MM.1S (cell line): ENCODE data around the gene MMD.

Experiments used
- DNase-seq: peaks from one replicate; pipeline ENCODE4 v3.0.0-alpha.2; 2015
- H2AFZ ChIP-seq: fragments of 300-600 bp; sonication (generic); 2 replicates; pipeline ENCODE4 v1.6.0; 2016; ENCODE audit warnings: antibody characterized with exemption, low read length
- H3F3A ChIP-seq: fragments of 300-600 bp; sonication (generic); 2 replicates; pipeline ENCODE4 v1.6.1; 2016; ENCODE audit warnings: mild to moderate bottlenecking, antibody characterized with exemption, low read length, moderate library complexity, mixed read lengths; ENCODE audit not compliant: insufficient read depth
- H3K27ac ChIP-seq: fragments of 300-600 bp; sonication (generic); 2 replicates; pipeline ENCODE4 v1.5.1; 2016; ENCODE audit warnings: mild to moderate bottlenecking, low read length
- H3K27me3 ChIP-seq: fragments of 300-600 bp; sonication (generic); replicated peaks from 2 replicates; pipeline ENCODE4 v1.6.0; 2016; ENCODE audit warnings: low read length; ENCODE audit not compliant: insufficient read depth
- H3K36me3 ChIP-seq: fragments of 300-600 bp; sonication (generic); replicated peaks from 2 replicates; pipeline ENCODE4 v1.6.1; 2016; ENCODE audit warnings: mild to moderate bottlenecking, low read length, mixed read lengths; ENCODE audit not compliant: insufficient read depth
- H3K4me1 ChIP-seq: fragments of 300-600 bp; sonication (generic); 2 replicates; pipeline ENCODE4 v1.6.1; 2016; ENCODE audit warnings: low read length, mixed read lengths
- H3K4me2 ChIP-seq: fragments of 300-600 bp; sonication (generic); 2 replicates; pipeline ENCODE4 v1.6.0; 2016; ENCODE audit warnings: low read depth, low read length
- H3K4me3 ChIP-seq: fragments of 300-600 bp; sonication (generic); 2 replicates; pipeline ENCODE4 v1.5.1; 2016; ENCODE audit warnings: low read length, mixed read lengths
- H3K79me2 ChIP-seq: fragments of 300-600 bp; sonication (generic); 2 replicates; pipeline ENCODE4 v1.6.1; 2016; ENCODE audit warnings: mixed run types, low read length, mixed read lengths
- H3K9ac ChIP-seq: fragments of 300-600 bp; sonication (generic); 2 replicates; pipeline ENCODE4 v1.6.1; 2016; ENCODE audit warnings: low read length, mixed read lengths
- H3K9me2 ChIP-seq: fragments of 300-600 bp; sonication (generic); replicated peaks from 2 replicates; pipeline ENCODE4 v1.6.1; 2016; ENCODE audit warnings: mild to moderate bottlenecking, low read length, mixed read lengths; ENCODE audit not compliant: insufficient read depth
- H3K9me3 ChIP-seq: fragments of 300-600 bp; sonication (generic); replicated peaks from 2 replicates; pipeline ENCODE4 v1.6.1; 2016; ENCODE audit warnings: mild to moderate bottlenecking, low read length, mixed read lengths; ENCODE audit not compliant: insufficient read depth
- H4K20me1 ChIP-seq: fragments of 300-600 bp; sonication (generic); 2 replicates; pipeline ENCODE4 v1.6.1; 2016; ENCODE audit warnings: mild to moderate bottlenecking, low read length, moderate library complexity, mixed read lengths; ENCODE audit not compliant: insufficient read depth
- CTCF ChIP-seq: fragments of 300-600 bp; sonication (generic); IDR thresholded peaks from 2 replicates; pipeline ENCODE4 v1.5.1; 2016; ENCODE audit warnings: antibody characterized with exemption, low read length, mixed read lengths
- EZH2 ChIP-seq: fragments of 300-600 bp; sonication (generic); optimal IDR thresholded peaks from 2 replicates; pipeline ENCODE3; 2017; ENCODE audit warnings: low read depth, mild to moderate bottlenecking, antibody characterized with exemption, low read length, mixed read lengths
- EZH2phosphoT487 ChIP-seq: fragments of 300-600 bp; sonication (generic); IDR thresholded peaks from 2 replicates; pipeline ENCODE4 v1.6.1; 2018; ENCODE audit warnings: antibody characterized with exemption, low read length

The MMD gene

GRCh38 chr17:55346658-55347057 is 75.0 kb downstream of the MMD start:
- Histone ChIP-seq H3K4me2 (no peak overlapping the region), H4K20me1 (no peaks in the 10 kb centered on the region), H3K9me3 (no peaks in the 10 kb centered on the region), H3K9me2 (no peaks in the 10 kb centered on the region), H3K27ac (no peak overlapping the region), H3K4me1 (no peaks in the 10 kb centered on the region), H3K79me2 (no peaks in the 10 kb centered on the region), H3K4me3 (no peak overlapping the region), H3K27me3 (no peaks in the 10 kb centered on the region), H3F3A (no peaks in the 10 kb centered on the region), H3K36me3 (no peaks in the 10 kb centered on the region), H2AFZ (no peak overlapping the region), H3K9ac (no peak overlapping the region)
- TF ChIP-seq EZH2 (no peak), EZH2phosphoT487 (no peak), CTCF (no peak)
- DNase-seq: no peak

- H3K4me2 ChIP-seq: no peak overlapping the region
- no peaks in the 10 kb centered on the region for H3K27me3 ChIP-seq
- H3K27ac ChIP-seq: no peak overlapping the region
- H3F3A ChIP-seq: no peaks in the 10 kb centered on the region
- no peak overlapping the region for H3K4me3 ChIP-seq
- H3K9me2 ChIP-seq: no peaks in the 10 kb centered on the region
- no peaks in the 10 kb centered on the region for H4K20me1 ChIP-seq
- no peaks in the 10 kb centered on the region for H3K4me1 ChIP-seq
- no peaks in the 10 kb centered on the region for H3K36me3 ChIP-seq
- TF ChIP-seq EZH2 (no peak), EZH2phosphoT487 (no peak), CTCF (no peak)
- H3K9me3 ChIP-seq: no peaks in the 10 kb centered on the region
- no peak for DNase-seq
- H3K9ac ChIP-seq: no peak overlapping the region
- H2AFZ ChIP-seq: no peak overlapping the region
- H3K79me2 ChIP-seq: no peaks in the 10 kb centered on the region
Observed at GRCh38 chr17:55345132-55345531, 76.5 kb downstream of the MMD start.

GRCh38 chr17:55344514-55344997 is 77.1 kb downstream of the MMD start:
- Histone ChIP-seq H3K79me2 (no peaks in the 10 kb centered on the region), H3K36me3 (no peaks in the 10 kb centered on the region), H3K27me3 (no peaks in the 10 kb centered on the region), H3K4me3 (no peak overlapping the region), H2AFZ (no peak overlapping the region), H3K27ac (no peak overlapping the region), H3K4me2 (no peak overlapping the region), H4K20me1 (no peaks in the 10 kb centered on the region), H3K9ac (no peak overlapping the region), H3K4me1 (no peaks in the 10 kb centered on the region), H3F3A (no peaks in the 10 kb centered on the region), H3K9me3 (no peaks in the 10 kb centered on the region), H3K9me2 (no peaks in the 10 kb centered on the region)
- no peak for DNase-seq
- no peak for TF ChIP-seq EZH2phosphoT487
- no peak for TF ChIP-seq EZH2
- no peak for TF ChIP-seq CTCF
